ENCODE results near the gene KIAA2012. TPM values are rescaled to one million over a fixed set of nuclear protein-coding genes. Genes with fewer than 3 reads are reported as not detected.
"Not testable (repeated sequence)": the region's sequence is repeated elsewhere in the genome, so short reads cannot be mapped to it uniquely, and the experiment has no call there.

Gene KIAA2012
- total RNA-seq, 2 experiments from 2014 or later: not detected

DNA sequence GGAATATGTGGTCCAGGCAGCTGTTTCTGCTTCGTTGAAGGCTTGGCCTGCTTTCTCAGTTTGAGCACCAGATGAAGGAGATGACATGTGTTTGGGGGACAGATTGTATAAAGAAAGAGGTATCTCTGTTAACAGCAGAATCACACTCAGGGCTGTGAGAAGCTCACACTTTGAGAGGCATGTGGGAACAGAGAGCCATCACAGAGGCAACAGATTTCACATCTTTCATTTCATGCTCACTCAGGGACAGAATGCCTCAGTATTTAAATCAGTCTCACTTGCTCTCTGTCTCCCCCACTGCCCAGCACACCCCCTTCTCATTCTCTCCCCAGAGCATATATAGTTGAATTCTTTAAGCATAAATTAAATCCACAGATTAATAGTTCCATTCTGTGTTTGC lies 37.4 kb downstream of the KIAA2012 start:
- ChIA-PET POLR2A (interaction anchor here (0.6 kb wide), 1 partner anchor 124 kb away, joined by 4 read pairs; no protein-coding TSS in a partner anchor), CTCF (no interaction called here)

DNA sequence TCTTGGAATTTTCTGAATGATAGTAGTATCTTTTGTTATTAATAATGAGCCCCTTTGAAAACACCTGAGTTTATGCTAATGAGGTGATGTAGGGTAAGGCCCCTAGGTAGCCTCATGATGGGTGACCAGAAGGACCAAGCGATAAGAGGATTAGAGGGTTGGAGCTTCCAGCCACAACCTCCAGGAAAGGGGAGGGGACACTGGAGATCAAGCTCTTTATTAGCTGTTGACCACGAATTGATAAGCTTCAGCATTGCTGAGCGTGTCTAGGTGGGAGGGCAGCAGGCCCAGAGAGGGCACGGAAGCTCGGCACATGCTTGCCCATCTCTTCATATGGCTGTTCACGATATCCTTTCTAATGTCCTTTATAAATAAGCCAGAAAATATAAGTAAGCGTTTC lies 39.0 kb downstream of the KIAA2012 start:
- CTCF ChIA-PET: no interaction called here

DNA sequence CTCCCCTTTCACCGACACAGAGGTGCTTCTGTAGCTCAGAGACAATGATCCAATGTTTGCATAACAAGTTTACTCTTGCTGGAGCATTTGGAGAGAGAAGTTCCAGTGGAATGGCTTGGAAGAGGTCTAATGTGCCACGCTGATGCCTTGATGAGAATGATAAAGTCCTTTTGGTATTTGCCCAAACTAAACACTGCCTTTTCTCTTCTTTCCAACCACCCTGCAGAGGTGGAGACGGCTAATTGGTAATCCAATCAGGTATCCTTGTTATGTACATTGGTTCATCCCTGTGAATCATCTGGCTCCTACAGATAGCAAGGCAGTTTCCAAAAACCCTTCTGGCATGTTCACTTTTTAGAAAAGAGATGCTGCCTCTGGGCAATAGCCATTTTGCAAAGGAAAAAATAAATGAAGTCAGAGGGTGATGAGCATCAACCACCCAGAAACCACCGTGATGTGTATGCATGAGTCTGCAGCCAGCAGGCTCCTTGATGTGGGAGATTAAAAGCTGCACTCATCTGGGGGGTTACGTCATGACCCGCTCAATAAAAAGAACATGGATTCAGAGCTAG lies 40.6 kb downstream of the KIAA2012 start:
- CTCF ChIA-PET: interaction anchor here (0.8 kb wide), 1 partner anchor 105 kb away, joined by 4 read pairs; no protein-coding TSS in a partner anchor
- POLR2A ChIA-PET: no interaction called here

More for the DNA sequence above, 39.0 kb downstream of the KIAA2012 start:
- POLR2A ChIA-PET: no interaction called here

GRCh38 chr2:202114291-202114690 lies 41.2 kb downstream of the KIAA2012 start:
- ChIA-PET POLR2A (no interaction called here), CTCF (no interaction called here)

DNA sequence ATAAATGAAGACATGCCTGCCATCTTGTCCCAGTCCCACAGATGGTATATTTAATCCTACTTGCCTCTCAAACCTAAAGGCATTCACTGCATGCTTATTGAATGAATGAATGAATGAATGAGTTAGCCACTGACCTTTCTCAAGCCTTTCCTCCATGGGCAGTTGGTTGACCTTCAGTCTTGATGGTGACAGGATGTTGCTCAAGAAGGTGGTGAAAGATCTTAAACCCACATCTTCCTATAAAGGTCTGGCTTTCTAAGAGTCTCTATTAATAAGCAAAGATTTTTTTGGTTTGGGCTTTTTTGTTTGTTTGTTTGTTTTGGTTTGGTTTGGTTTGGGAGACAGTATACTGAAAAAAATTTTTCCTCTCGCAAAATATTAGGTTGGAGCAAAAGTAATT lies 41.7 kb downstream of the KIAA2012 start:
- CTCF ChIA-PET: interaction anchor here (0.6 kb wide), 1 partner anchor 94 kb away, joined by 3 read pairs; no protein-coding TSS in a partner anchor
- POLR2A ChIA-PET: no interaction called here

GRCh38 chr2:202115479-202115971 lies 42.5 kb downstream of the KIAA2012 start:
- CTCF ChIA-PET: interaction anchor here (0.6 kb wide), 1 partner anchor 95 kb away, joined by 3 read pairs; no protein-coding TSS in a partner anchor

GRCh38 chr2:202116691-202117090 lies 43.6 kb downstream of the KIAA2012 start:
- POLR2A ChIA-PET: no interaction called here
- CTCF ChIA-PET: no interaction called here

More at GRCh38 chr2:202115479-202115971, 42.5 kb downstream of the KIAA2012 start:
- POLR2A ChIA-PET: no interaction called here

DNA sequence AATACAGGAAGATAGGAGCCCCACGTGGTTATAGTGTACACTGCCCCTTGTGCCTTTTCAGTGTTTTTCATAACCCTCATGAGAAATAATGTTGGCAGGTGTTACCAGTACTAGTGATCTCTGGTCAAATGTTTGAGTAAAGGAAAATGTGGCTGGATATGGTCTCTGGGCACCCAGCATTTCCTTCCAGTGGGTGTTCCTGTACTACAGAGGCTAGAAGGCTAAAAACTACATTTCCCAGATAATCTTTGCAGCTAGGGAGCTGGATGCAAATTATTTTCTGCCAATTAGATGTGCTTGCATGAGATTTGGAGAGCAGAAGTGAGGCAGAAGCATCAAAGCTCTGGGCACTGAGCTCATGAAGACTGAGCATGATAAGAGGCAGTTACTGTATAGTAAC lies 45.1 kb downstream of the KIAA2012 start:
- ChIA-PET CTCF (no interaction called here), POLR2A (no interaction called here)

GRCh38 chr2:202120828-202121227 lies 47.8 kb downstream of the KIAA2012 start:
- POLR2A ChIA-PET: no interaction called here

DNA sequence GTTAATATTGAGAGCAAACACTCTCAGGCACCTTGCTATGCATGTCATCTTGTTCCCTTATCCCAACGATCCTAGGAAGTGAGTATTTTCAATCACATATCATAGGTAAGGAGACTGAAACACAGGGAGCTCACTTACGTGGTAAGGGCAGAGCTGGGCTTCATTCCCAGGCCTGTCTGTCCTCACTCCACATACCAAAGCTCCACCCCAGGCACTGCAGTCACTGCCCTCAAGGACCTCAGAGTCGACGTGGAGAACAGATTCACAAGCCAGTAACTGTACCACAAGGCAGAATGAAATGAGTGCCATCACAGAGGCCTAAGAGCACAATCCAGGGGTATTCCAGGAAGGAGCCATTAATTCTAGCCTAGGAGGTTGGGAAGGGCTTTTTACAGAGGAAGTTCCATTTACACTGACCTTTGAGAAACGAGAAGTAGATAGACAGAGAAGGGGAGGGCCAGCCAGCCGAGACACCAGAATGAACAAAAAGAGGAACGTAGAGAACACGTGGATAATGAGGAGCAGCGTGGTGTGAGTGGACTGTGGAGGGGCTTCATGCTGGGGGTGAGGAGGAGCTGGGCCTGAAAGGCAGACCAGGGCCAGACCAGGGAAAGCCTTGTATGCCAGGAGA lies 48.6 kb downstream of the KIAA2012 start:
- ChIA-PET CTCF (no interaction called here), POLR2A (no interaction called here)

More at GRCh38 chr2:202120828-202121227, 47.8 kb downstream of the KIAA2012 start:
- CTCF ChIA-PET: no interaction called here

GRCh38 chr2:202122163-202122540 lies 49.1 kb downstream of the KIAA2012 start:
- CTCF ChIA-PET: no interaction called here

DNA sequence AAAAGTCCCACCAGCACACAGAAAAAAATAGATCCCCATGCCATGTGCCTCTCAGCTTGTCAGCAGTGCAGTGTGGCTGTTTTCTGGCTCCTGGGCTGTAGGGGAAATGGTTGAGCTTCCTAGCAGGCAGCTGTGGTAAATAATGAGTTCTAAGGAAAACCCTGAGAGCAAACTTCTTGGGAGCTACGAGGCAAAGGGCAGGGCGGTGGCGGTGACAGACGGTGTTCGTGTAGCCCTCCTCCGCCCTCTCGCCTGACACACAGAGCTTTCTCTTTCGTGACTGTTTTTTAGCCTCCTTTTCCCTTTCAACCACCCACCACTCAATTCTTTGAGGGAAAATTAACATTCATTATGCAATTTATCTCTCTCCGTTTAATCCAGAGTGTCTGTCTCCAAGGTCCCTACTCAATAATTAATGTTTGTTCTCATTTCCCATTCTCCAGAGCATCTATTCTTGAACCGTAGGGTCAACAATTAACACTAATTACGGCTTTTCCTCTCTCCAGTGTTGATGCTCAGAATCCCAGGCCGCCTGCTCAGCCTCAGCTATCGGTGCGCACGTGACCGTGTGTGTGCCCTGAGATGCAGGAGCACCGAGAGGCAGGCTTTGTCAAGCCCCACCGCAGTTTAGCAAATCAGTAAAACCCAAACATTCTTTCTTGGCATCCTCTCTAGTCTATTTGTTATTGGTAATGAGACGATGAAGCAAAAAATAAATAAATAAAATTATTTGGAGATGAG lies 50.1 kb downstream of the KIAA2012 start:
- ChIA-PET POLR2A (no interaction called here), CTCF (no interaction called here)

More at GRCh38 chr2:202122163-202122540, 49.1 kb downstream of the KIAA2012 start:
- POLR2A ChIA-PET: no interaction called here

GRCh38 chr2:202124286-202124685 lies 51.2 kb downstream of the KIAA2012 start:
- ChIA-PET CTCF (no interaction called here), POLR2A (no interaction called here)

GRCh38 chr2:202127687-202128331 lies 54.8 kb downstream of the KIAA2012 start:
- POLR2A ChIA-PET: no interaction called here
- CTCF ChIA-PET: no interaction called here

- ChIA-PET POLR2A (no interaction called here), CTCF (no interaction called here)
Measured at GRCh38 chr2:202129841-202130240, 56.8 kb downstream of the KIAA2012 start.

DNA sequence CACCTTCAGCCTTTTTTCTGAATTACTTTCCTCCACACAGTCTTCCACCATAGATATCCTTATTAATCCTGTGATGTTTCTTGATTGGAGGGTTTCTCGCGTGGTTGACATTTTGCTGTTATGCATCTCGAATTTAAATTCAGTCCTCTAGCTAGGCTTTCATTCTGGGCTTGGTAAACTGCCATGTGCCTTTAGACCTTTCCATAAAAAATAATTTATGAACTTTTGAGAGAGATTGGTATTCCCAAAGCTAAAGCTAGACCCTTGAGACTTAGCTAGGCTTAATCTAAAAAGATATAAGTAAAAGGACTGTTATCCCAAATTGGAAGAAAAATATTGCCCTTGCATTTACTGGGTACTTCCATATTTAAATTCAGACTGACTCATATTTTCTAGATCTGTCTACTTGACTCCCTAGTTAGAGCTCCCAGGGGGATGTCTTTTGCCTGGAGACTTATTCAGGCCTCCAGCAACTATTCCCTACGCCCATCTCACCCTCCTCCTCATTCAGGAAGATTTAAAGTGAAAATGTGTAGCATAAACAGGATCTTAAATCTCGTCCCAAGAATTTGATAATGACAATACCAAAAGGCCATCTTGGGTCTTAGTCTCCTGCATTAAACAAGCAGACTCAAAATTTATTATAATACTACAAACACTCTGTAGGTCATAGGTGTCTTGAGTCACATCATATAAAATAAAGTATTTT lies 60.3 kb downstream of the KIAA2012 start:
- ChIA-PET POLR2A (no interaction called here), CTCF (no interaction called here)

- CTCF ChIA-PET: interaction anchor here (0.6 kb wide), 1 partner anchor 530 kb away, joined by 3 read pairs; no protein-coding TSS in a partner anchor
- POLR2A ChIA-PET: no interaction called here
Measured at GRCh38 chr2:202133909-202134265, 60.8 kb downstream of the KIAA2012 start.

DNA sequence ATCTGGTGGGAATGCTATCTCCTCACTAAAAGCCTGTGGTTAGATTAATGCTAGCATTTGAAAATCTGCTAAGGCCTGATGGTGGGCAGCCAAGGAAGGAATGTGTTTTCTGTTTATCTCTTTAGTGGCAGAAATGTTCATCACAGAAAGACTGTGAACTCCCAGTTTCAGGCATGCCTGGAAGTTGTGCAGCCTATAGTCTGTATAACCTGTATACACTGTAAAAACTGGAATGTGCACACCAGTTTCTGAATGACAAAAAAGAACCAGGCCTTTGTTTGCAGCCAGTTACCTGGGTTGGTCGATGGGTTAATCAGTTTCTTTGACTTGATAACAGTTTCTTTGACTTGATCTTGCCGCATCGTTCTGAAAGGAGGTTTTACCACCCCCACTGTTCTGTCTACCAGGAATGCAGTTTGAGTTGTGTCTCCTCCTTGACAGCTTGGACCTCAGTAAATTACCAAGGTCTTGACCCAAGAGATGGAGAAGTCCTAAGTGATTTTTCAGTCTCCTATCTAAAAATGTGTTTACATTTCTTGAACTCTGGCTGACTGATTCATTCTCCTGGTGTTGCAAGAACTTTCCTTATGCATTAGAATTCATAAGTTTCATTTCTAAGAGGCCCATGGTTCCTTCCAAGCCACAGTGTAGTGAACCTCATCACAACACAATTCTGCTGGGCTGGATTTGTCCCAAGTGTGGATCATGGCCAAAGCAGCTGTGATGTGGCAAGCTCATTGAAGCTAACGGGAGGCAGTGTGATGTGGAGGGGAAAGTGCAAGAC lies 62.2 kb downstream of the KIAA2012 start:
- POLR2A ChIA-PET: no interaction called here
- CTCF ChIA-PET: no interaction called here

- CTCF ChIA-PET, POLR2A ChIA-PET: not testable (repeated sequence)
Measured at GRCh38 chr2:202136039-202136438, 63.0 kb downstream of the KIAA2012 start.

All from activated CD8-positive, alpha-beta memory T cell treated with anti-CD3 and anti-CD28 coated beads for 36 hours (primary cell).